Middle frontal gyrus (tissue), 1 donor: Measurements from ENCODE around the gene ELOVL5.
"Not testable (repeated sequence)": the region's sequence is repeated elsewhere in the genome, so short reads cannot be mapped to it uniquely, and the experiment has no call there.

Experiments
- DNase-seq: peaks from one replicate; pipeline ENCODE4 v3.0.0-alpha.2; 2015; ENCODE audit warnings: low spot score; ENCODE audit errors: extremely low spot score

The ELOVL5 gene, protein sequence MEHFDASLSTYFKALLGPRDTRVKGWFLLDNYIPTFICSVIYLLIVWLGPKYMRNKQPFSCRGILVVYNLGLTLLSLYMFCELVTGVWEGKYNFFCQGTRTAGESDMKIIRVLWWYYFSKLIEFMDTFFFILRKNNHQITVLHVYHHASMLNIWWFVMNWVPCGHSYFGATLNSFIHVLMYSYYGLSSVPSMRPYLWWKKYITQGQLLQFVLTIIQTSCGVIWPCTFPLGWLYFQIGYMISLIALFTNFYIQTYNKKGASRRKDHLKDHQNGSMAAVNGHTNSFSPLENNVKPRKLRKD

DNA sequence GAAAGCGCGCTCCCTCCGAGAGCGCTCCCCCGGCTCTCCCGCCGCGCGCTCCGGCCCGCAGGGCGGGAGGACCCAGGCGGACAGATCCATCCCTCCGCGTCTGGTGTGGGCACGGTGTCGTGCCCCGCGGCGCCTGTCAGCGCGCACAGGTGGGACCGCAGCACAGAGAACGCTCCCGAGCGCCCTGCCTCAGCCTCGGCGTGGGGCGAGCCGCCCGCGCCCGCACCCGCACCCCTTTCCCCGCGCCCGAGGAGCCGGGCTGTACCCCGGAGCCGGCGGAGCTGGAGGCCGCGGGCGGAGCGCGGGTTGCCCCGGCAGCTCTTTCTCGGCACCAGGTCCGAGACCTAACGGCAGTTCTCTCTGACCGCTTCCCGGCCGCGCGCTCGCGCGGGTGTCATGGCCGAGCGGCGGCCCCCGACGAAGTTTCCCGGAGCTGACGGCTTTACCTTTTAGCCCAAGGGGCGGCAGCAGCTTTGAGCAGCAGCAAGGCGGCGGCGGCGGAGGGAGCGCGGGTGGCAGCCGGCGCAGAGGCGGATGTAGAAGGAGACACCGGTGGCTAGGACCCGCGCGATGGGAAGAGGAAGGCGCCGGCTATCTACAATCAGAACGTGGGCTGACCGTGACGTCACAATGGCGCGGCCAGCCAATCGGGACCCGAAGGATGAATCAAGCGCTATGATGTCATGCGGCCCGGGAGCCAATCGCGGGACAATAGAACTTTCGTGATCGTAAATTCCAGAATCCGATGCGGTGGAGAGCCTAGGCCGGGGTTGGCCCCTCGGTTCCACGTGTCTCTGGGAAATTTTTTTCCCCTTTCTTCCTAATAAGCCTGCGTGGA, at the start of gene ELOVL5:
Gene ELOVL5 (minus strand): TSS at position 580 of the 838 bp plus-strand sequence. CDS start 53,251 bp downstream, outside the sequence.
- DNase-seq, result peak; percentile 94

- no peak for DNase-seq
Observed at GRCh38 chr6:53397283-53397682, 48.5 kb upstream of the ELOVL5 start.

DNA sequence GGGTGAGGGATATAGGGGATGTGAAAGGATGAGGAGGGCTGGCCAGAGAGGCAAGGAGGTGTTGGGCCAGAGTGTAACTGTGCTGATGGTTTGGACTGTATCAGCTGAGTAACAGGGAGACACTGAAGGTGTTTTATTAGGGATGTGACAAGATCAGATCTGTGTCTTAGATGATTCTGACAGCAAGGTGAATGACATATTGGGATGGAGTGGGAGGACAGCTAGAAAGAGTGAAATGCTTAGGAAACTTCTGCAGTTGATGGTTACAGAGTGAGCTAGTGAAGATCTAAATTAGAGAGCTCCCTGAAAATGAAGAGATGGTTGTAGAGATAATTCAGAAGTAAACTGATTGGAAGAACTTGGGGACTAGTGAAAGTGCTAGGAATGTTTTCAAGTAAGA, 47.2 kb upstream of the ELOVL5 start:
- DNase-seq, result no peak

GRCh38 chr6:53394704-53395103, 46.0 kb upstream of the ELOVL5 start:
- DNase-seq, result no peak

DNA sequence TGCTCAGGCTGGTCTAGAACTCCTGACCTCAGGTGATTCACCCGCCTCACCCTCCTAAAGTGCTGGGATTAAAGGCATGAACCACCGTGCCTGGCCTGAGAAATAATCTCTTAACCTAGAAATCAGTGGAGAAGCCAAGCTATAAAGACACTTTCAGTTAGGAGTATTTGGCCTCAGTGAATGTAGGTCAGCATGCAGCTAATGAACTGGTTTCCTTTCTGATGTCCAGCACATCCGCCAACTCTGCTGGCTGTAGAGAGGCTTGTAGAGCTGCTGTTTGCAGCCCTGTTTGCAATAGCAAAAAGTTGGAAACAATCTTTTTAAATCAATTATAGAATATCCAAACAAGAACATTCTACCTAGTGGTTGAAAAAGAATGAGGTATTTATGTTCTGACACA, 42.4 kb upstream of the ELOVL5 start:
- no peak for DNase-seq

DNA sequence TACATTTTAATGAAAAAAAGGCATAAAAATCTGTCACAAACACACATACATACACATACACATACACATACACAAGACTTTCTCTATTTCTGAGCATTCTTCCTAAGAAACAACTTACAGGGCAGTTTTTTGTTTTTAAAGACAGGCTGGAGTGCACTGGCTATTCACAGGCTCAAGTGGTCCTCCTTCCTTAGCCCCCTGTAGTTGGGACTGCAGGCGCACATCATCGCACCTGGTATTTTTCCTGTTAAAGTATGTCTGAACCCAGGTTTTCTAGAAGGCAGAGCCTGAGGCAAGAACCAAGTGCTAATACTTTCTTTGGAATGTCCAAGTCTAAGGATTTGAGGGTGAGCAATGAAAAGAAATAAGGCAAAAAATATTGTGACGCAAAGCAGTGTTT, 41.3 kb upstream of the ELOVL5 start:
- no peak for DNase-seq

- not testable (repeated sequence) for DNase-seq
Observed at GRCh38 chr6:53388615-53389014, 39.9 kb upstream of the ELOVL5 start.

DNA sequence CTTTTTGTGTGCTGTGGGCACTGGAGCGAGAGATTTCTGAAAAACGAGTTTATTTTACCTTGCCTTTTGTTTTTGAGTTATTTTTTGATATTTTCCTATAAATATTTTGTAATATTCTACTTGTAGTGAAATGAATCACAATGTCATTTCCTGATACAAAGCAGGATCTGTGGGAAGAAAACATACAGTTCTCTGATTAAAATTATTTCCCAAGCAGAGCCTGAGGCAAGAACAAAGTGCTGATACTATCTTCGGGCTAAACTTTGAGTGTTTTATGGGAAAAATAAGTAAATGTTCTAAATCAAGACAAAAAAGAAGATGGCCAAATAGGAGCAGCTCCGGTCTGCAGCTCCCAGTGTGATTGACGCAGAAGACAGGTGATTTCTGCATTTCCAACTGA, 33.7 kb upstream of the ELOVL5 start:
- no peak for DNase-seq

- no peak for DNase-seq
Observed at GRCh38 chr6:53378208-53378607, 29.5 kb upstream of the ELOVL5 start.

GRCh38 chr6:53377793-53378192, 29.0 kb upstream of the ELOVL5 start:
- DNase-seq, result no peak

DNA sequence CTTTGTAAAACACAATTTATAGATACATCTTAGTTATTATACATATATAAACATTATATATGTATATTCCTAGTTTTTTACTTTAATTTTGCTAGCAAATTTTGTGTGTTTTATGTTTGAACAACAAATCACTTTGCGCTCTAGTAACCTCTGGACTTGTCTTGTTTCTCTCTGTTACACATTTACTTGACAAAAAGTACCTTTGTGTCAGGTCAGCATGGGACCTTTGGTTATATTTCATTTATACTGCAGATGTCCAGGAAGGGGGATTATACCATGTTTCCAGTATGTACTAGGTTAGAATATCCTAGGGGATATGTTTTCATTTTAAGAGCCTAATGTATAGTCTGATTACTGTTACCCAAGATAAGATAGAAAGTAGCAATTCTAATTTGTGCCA, 28.5 kb upstream of the ELOVL5 start:
- DNase-seq, result no peak

DNA sequence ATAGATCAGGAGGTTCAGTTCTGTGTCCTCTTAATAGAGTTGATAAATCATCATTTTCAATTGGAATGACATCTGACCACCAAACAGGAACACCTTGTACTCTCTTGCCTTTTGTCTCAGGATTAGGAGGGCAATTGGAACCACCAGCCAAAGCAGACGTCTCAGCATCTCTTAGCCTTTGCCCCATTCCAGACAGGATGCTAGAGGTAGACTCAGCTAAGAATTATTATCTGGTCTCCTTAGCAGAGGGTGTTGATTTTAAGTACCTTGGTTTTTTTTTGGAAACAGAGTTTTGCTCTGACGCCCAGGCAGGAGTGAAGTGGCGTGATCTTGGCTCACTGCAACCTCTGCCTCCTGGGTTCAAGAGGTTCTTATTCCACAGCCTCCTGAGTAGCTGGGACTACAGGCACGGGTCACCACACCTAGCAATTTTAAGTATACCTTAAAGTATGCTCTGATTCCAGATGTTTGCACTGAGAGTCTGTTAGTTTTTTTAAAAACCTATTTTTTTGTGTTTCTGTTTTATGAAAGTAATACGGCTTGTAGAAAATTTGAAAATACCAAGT, 28.0 kb upstream of the ELOVL5 start:
- no peak for DNase-seq

DNA sequence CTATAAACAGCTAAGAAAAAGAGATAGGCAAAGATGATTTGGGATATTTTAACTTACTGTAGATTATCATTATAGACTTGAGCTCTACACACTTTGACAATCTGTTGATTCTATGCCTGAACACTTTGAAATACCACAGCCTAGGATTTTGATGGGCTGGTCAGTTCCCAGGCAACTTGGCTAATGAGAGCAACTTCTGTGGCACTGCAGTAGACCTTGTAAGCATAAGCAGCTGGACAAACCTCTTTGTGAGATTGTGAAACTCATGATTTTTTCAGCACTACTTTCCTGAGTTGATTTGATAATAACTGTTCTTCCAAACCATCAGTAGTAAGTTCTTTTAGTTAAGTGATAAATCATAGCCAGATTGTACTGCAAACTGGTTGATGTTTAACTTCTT, 27.1 kb upstream of the ELOVL5 start:
- no peak for DNase-seq

GRCh38 chr6:53373638-53374037, 24.9 kb upstream of the ELOVL5 start:
- no peak for DNase-seq

- no peak for DNase-seq
Observed at GRCh38 chr6:53369876-53370515, 21.2 kb upstream of the ELOVL5 start.

- DNase-seq, result no peak
Observed at GRCh38 chr6:53369051-53369450, 20.3 kb upstream of the ELOVL5 start.

- DNase-seq, result no peak
Observed at GRCh38 chr6:53366128-53366641, 17.4 kb upstream of the ELOVL5 start.

DNA sequence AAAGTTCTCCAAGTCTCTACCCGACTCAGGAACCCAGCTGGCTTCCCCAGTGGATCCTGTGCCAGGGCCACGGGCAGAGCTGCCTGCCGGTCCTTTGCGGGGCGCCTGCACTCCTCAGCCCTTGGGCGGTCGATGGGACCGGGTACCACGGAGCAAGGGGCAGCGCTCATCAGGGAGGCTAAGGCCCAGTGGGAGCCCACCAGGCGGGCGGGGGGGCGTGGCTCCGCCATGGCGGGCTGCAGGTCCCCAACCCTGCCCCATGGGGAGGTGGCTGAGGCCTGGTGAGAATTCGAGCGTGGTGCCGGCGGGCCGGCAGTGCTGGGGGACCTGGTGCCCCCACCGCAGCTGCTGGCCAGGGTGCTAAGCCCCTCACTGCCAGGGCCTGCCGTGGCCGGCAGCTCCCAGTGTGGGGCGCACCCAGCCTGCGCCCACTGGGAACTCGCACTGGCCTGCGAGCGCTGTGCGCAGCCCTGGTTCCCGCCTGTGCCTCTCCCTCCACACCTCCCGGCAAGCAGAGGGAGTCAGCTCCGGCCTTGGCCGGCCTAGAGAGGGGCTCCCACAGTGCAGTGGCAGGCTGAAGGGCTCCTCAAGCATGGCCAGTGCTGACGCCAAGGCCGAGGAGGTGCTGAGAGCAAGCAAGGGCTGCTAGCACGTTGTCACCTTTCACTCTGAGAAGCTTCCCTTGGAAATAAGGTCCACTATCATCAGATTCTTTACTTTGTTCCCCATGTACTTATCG, 14.8 kb upstream of the ELOVL5 start:
- no peak for DNase-seq

GRCh38 chr6:53361549-53362031, 12.8 kb upstream of the ELOVL5 start:
- DNase-seq, result no peak

- no peak for DNase-seq
Observed at GRCh38 chr6:53360093-53360912, 11.6 kb upstream of the ELOVL5 start.
